A673 (cell line): ENCODE data around the gene KMT2B.

Experiments
- CTCF ChIP-seq: fragments of 300-800, 200-600 bp; sonication (generic); conservative IDR thresholded peaks from 2 replicates; pipeline ENCODE4 v1.5.1; 2017; ENCODE audit warnings: low read depth, mild to moderate bottlenecking, antibody characterized with exemption, low read length, moderate library complexity, mixed read lengths
- EZH2 ChIP-seq: fragments of 200-600 bp; sonication (generic); IDR thresholded peaks from 2 replicates; pipeline ENCODE4 v1.6.1; 2017; ENCODE audit warnings: borderline replicate concordance, low read depth, mild to moderate bottlenecking, mixed read lengths, antibody characterized with exemption, low read length; ENCODE audit not compliant: poor library complexity, severe bottlenecking

- TF ChIP-seq CTCF, result no peak
- TF ChIP-seq EZH2, result no peak
Observed at GRCh38 chr19:35723671-35724070, 5.9 kb downstream of the KMT2B start.
